H9 (cell line): ENCODE measurements around the gene MSRB2. TPM values are rescaled to one million over a fixed set of nuclear protein-coding genes. Genes with fewer than 3 reads are reported as not detected.

Experiments used
- DNase-seq: peaks from one replicate; pipeline ENCODE4 v3.0.0-alpha.2; 2017
- H2AFZ ChIP-seq: one replicate; pipeline ENCODE4 v1.6.1; 2013; ENCODE audit warnings: mild to moderate bottlenecking, low read length, control low read depth, moderate library complexity
- H2AK5ac ChIP-seq: 2 replicates; pipeline ENCODE4 v1.6.1; 2013; ENCODE audit warnings: low read length, control low read depth, mixed read lengths; ENCODE audit not compliant: insufficient read length
- H2BK120ac ChIP-seq: one replicate; pipeline ENCODE4 v1.6.1; 2013; ENCODE audit warnings: low read depth, mild to moderate bottlenecking, low read length, control low read depth, inconsistent platforms; ENCODE audit not compliant: poor library complexity, severe bottlenecking
- H2BK12ac ChIP-seq: 2 replicates; pipeline ENCODE4 v1.6.1; 2013; ENCODE audit warnings: low read length, control low read depth, mixed read lengths, low read depth; ENCODE audit not compliant: insufficient read length
- H2BK15ac ChIP-seq: 2 replicates; pipeline ENCODE4 v1.6.1; 2013; ENCODE audit warnings: low read depth, low read length, control low read depth
- H2BK20ac ChIP-seq: one replicate; pipeline ENCODE4 v1.6.1; 2013; ENCODE audit warnings: low read depth, mild to moderate bottlenecking, low read length, control low read depth, inconsistent platforms; ENCODE audit not compliant: poor library complexity, severe bottlenecking
- H2BK5ac ChIP-seq: 2 replicates; pipeline ENCODE4 v1.6.1; 2013; ENCODE audit warnings: low read length, control low read depth, mixed read lengths; ENCODE audit not compliant: insufficient read length
- H3K14ac ChIP-seq: 2 replicates; pipeline ENCODE4 v1.6.1; 2013; ENCODE audit warnings: low read length, control low read depth; ENCODE audit not compliant: insufficient read depth
- H3K18ac ChIP-seq: 2 replicates; pipeline ENCODE4 v1.6.1; 2013; ENCODE audit warnings: low read depth, mild to moderate bottlenecking, mixed read lengths, low read length, control low read depth; ENCODE audit not compliant: insufficient read length
- H3K23ac ChIP-seq: 2 replicates; pipeline ENCODE4 v1.6.1; 2013; ENCODE audit warnings: low read length, control low read depth, mixed read lengths, low read depth; ENCODE audit not compliant: insufficient read length
- H3K23me2 ChIP-seq: 2 replicates; pipeline ENCODE4 v1.6.1; 2013; ENCODE audit warnings: low read depth, mild to moderate bottlenecking, mixed read lengths, low read length, control low read depth; ENCODE audit not compliant: insufficient read length, poor library complexity, severe bottlenecking
- H3K27ac ChIP-seq: 2 replicates; pipeline ENCODE4 v1.5.1; 2013; ENCODE audit warnings: low read length, control low read depth, mixed read lengths, low read depth; ENCODE audit not compliant: insufficient read length
- H3K27me3 ChIP-seq: 2 replicates; pipeline ENCODE4 v1.6.1; 2013; ENCODE audit warnings: low read length, control low read depth, inconsistent platforms; ENCODE audit not compliant: insufficient read depth
- H3K4ac ChIP-seq: 2 replicates; pipeline ENCODE4 v1.6.1; 2013; ENCODE audit warnings: low read depth, mild to moderate bottlenecking, control low read depth, inconsistent platforms, low read length, moderate library complexity
- H3K4me1 ChIP-seq: 2 replicates; pipeline ENCODE4 v1.6.1; 2013; ENCODE audit warnings: low read length, control low read depth, inconsistent platforms; ENCODE audit not compliant: insufficient read depth
- H3K4me2 ChIP-seq: 2 replicates; pipeline ENCODE4 v1.6.1; 2013; ENCODE audit warnings: low read length, control low read depth, mixed read lengths; ENCODE audit not compliant: insufficient read length, insufficient read depth
- H3K56ac ChIP-seq: 2 replicates; pipeline ENCODE4 v1.6.1; 2013; ENCODE audit warnings: low read depth, mild to moderate bottlenecking, mixed read lengths, low read length, control low read depth; ENCODE audit not compliant: insufficient read length
- H3K79me1 ChIP-seq: 2 replicates; pipeline ENCODE4 v1.6.1; 2013; ENCODE audit warnings: low read depth, mild to moderate bottlenecking, moderate library complexity, low read length, control low read depth, inconsistent platforms; ENCODE audit not compliant: insufficient read depth, poor library complexity, severe bottlenecking
- H3K79me2 ChIP-seq: 2 replicates; pipeline ENCODE4 v1.6.1; 2013; ENCODE audit warnings: low read length, control low read depth, inconsistent platforms; ENCODE audit not compliant: insufficient read depth
- H3K9ac ChIP-seq: 2 replicates; pipeline ENCODE4 v1.6.1; 2013; ENCODE audit warnings: low read length, control low read depth, mixed read lengths; ENCODE audit not compliant: insufficient read length; ENCODE audit errors: extremely low read depth
- H3K9me3 ChIP-seq: one replicate; pipeline ENCODE4 v1.6.1; 2013; ENCODE audit warnings: low read depth, low read length, inconsistent platforms; ENCODE audit not compliant: control insufficient read depth
- H3T11ph ChIP-seq: one replicate; pipeline ENCODE4 v1.6.1; 2013; ENCODE audit warnings: mild to moderate bottlenecking, low read length, control low read depth, inconsistent platforms
- H4K20me1 ChIP-seq: one replicate; pipeline ENCODE4 v1.6.1; 2013; ENCODE audit not compliant: control insufficient read depth, insufficient read length, insufficient read depth
- H4K5ac ChIP-seq: 2 replicates; pipeline ENCODE4 v1.6.1; 2013; ENCODE audit warnings: low read depth, mild to moderate bottlenecking, mixed read lengths, low read length, control low read depth; ENCODE audit not compliant: insufficient read length
- H4K8ac ChIP-seq: replicated peaks from 2 replicates; pipeline ENCODE4 v1.6.1; 2013; ENCODE audit warnings: low read length, control low read depth, mixed read lengths, low read depth; ENCODE audit not compliant: insufficient read length
- H4K91ac ChIP-seq: 2 replicates; pipeline ENCODE4 v1.6.1; 2013; ENCODE audit warnings: low read depth, mild to moderate bottlenecking, moderate library complexity, mixed read lengths, low read length, control low read depth; ENCODE audit not compliant: insufficient read length
- H3K27ac Mint-ChIP-seq, 3 experiments: 2 replicates in 2 of 3; 3 replicates in 1 of 3; pipeline ENCODE4 v1.8.0; 2020 to 2021; ENCODE audit warnings: mixed read lengths in 3 of 3, mild to moderate bottlenecking in 1 of 3, moderate library complexity in 1 of 3
- H3K27me3 Mint-ChIP-seq: 2 replicates; pipeline ENCODE4 v1.8.0; 2021; ENCODE audit warnings: low read depth, mild to moderate bottlenecking, moderate library complexity, mixed read lengths
- H3K36me3 Mint-ChIP-seq, 3 experiments: 2 replicates in 2 of 3; 3 replicates in 1 of 3; pipeline ENCODE4 v1.8.0; 2020 to 2021; ENCODE audit warnings: low read depth in 3 of 3, mixed read lengths in 3 of 3; ENCODE audit not compliant: insufficient read depth in 1 of 3
- H3K4me1 Mint-ChIP-seq, 2 experiments: 2 replicates each; pipeline ENCODE4 v1.8.0; 2020; ENCODE audit warnings: mixed read lengths in 2 of 2
- H3K4me3 Mint-ChIP-seq, 2 experiments: 2 replicates in 1 of 2; 3 replicates in 1 of 2; pipeline ENCODE4 v1.8.0; 2020 to 2021; ENCODE audit warnings: mild to moderate bottlenecking in 2 of 2, mixed read lengths in 2 of 2, moderate library complexity in 1 of 2
- H3K9me3 Mint-ChIP-seq, 2 experiments: 2 replicates in 1 of 2; 3 replicates in 1 of 2; pipeline ENCODE4 v1.8.0; 2020; ENCODE audit warnings: mild to moderate bottlenecking in 2 of 2, mixed read lengths in 2 of 2, moderate library complexity in 1 of 2
- CTCF ChIP-seq: fragments of 200-600 bp; sonication (generic); conservative IDR thresholded peaks from 3 replicates; pipeline ENCODE4 v1.8.0; 2021; ENCODE audit warnings: antibody characterized with exemption, mild to moderate bottlenecking
- WGBS: extraction: QIAGEN DNeasy Blood & Tissue Kit; methylation state at CpG from one replicate; pipeline ENCODE4 v1.1.7; 2013; ENCODE audit warnings: missing lambda C conversion rate, low lambda C conversion rate, mixed read lengths; ENCODE audit not compliant: insufficient read length; ENCODE audit errors: extremely low coverage; 5-methylcytosine and 5-hydroxymethylcytosine counted together
- total RNA-seq: library from RNA; stranded (reverse); gene quantifications from 2 replicates; pipeline ENCODE4 v1.2.1, GENCODE V29; 2021

Gene MSRB2
- total RNA-seq, 1 experiment from 2014 or later, result 18.0 TPM

- peak; percentile 65 for DNase-seq
- no peaks in the 10 kb centered on the region for H3K79me2 ChIP-seq
- H3K23ac ChIP-seq, result no peak overlapping the region
- H2BK15ac ChIP-seq, result no peak overlapping the region
- no peak overlapping the region for H2AFZ ChIP-seq
- no peaks in the 10 kb centered on the region for H3K79me1 ChIP-seq
- H3K9ac ChIP-seq, result no peak overlapping the region
- no peak overlapping the region for H3K56ac ChIP-seq
- WGBS, result no CpG with 5 or more reads among the region's 26 CpGs
- H4K91ac ChIP-seq, result no peak overlapping the region
- H3K23me2 ChIP-seq, result peaks cover 8% of the 10 kb centered on the region
- H3K9me3 ChIP-seq, result no peaks in the 10 kb centered on the region
- H3K4me2 ChIP-seq, result no peak overlapping the region
- H3K27me3 ChIP-seq, result peaks cover 76% of the 10 kb centered on the region
- no peak overlapping the region for H2BK12ac ChIP-seq
- peaks cover 0 to 3% of the 10 kb centered on the region in 2 experiments; a peak in 2 of 5 replicates for H3K9me3 Mint-ChIP-seq
- peaks cover 5 to 15% of the 10 kb centered on the region in 2 experiments for H3K4me1 Mint-ChIP-seq
- H2BK120ac ChIP-seq, result no peak overlapping the region
- H3K27ac Mint-ChIP-seq, result no peak overlapping the region
- no peak overlapping the region for H3K14ac ChIP-seq
- no peak overlapping the region for H2BK5ac ChIP-seq
- no peaks in the 10 kb centered on the region for H3K36me3 Mint-ChIP-seq
- H3K27me3 Mint-ChIP-seq, result peaks cover 97% of the 10 kb centered on the region
- H3K18ac ChIP-seq, result no peak overlapping the region
- TF ChIP-seq CTCF, result no peak
- no peak overlapping the region for H4K8ac ChIP-seq
- H4K5ac ChIP-seq, result no peak overlapping the region
- no peak overlapping the region for H2BK20ac ChIP-seq
- H3K4me3 Mint-ChIP-seq, result no peak overlapping the region; a peak in 2 of 5 replicates
- no peaks in the 10 kb centered on the region for H4K20me1 ChIP-seq
- H3K4me1 ChIP-seq, result no peaks in the 10 kb centered on the region
- no peak overlapping the region for H3T11ph ChIP-seq
- H3K4ac ChIP-seq, result no peak overlapping the region
- H3K27ac ChIP-seq, result no peak overlapping the region
- H2AK5ac ChIP-seq, result no peak overlapping the region
These were observed 76.0 kb downstream of the MSRB2 start for GRCh38 chr10:23171232-23171876.

Other genes starting within 250 kb of the MSRB2 start
- gene ARMC3, start 167.5 kb upstream of the MSRB2 start, total RNA-seq, result 0.09 and 0.37 TPM in 2 replicates
- not detected in 2 replicates for gene PTF1A, start 96.7 kb downstream of the MSRB2 start, total RNA-seq
- not detected in 2 replicates for gene C10orf67, start 249.2 kb downstream of the MSRB2 start, total RNA-seq